ENCODE data around the gene MPDZ. TPM values are rescaled to one million over a fixed set of nuclear protein-coding genes. Genes with fewer than 3 reads are reported as not detected.

The MPDZ gene
- total RNA-seq, 1 experiment from 2014 or later, result 0.12 TPM

DNA sequence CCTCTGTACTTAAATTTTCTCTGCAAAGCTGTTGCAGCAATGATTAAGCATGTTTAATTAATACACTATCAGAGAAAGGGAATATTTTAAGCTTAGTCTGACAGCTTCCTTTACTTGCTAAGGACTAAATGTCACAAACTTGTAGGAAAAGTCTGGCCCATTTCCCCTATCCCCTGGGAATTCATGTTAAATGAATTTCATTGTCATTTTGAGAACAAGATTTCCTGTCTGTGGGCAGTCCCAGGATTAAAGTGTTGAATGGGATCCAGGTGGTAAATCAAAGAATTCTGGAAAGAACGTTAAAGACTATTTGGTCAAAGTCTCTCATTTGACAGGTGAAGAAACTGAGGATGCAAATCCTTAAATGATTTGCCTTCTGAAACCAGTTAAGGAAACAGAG is 214.8 kb downstream of the MPDZ start (continued):
- TF ChIP-seq CEBPB (IDR thresholded peaks at IDR 0.05; ENCODE audit: low read depth) (no peak), EZH2phosphoT487 (IDR thresholded peaks at IDR 0.05; ENCODE audit: borderline replicate concordance) (no peak), SP1 (IDR thresholded peaks at IDR 0.05; ENCODE audit: low read depth) (no peak), SIN3A (IDR thresholded peaks at IDR 0.05; ENCODE audit: low read depth) (no peak), SRF (IDR thresholded peaks at IDR 0.05; ENCODE audit: low read depth) (no peak), FOSL1 (IDR thresholded peaks at IDR 0.05; ENCODE audit: low read depth) (no peak), ZFX (IDR thresholded peaks at IDR 0.05) (no peak)

GRCh38 chr9:13063880-13064459 is 215.5 kb downstream of the MPDZ start:
- ChIA-PET POLR2A (no interaction called here), CTCF (no interaction called here), RAD21 (ENCODE audit: low non-redundant PET in 1 of 2, low total read pairs in 2 of 2, uncharacterized antibody in 2 of 2, unreplicated experiment in 2 of 2) (no interaction called here)
- Histone ChIP-seq H4K20me1 (ENCODE audit: insufficient read depth) (no peaks in the 10 kb centered on the region), H3K36me3 (ENCODE audit: control insufficient read depth in 1 of 2, insufficient read depth in 2 of 2, low read length in 2 of 2) (no peaks in the 10 kb centered on the region), H3K9me3 (ENCODE audit: control insufficient read depth in 1 of 2, insufficient read depth in 1 of 2, low read depth in 1 of 2, low read length in 2 of 2) (no peaks in the 10 kb centered on the region), H3K79me2 (ENCODE audit: insufficient read depth, low read length) (no peaks in the 10 kb centered on the region), H3K9me2 (ENCODE audit: insufficient read depth) (no peaks in the 10 kb centered on the region), H3K4me3 (replicated peaks in 1 of 2; ENCODE audit: low read depth in 1 of 2, low read length in 2 of 2) (no peak overlapping the region), H3K4me2 (ENCODE audit: low read length) (no peak overlapping the region), H3K9ac (ENCODE audit: low read length) (no peak overlapping the region), H2AFZ (ENCODE audit: low read depth, low read length, poor library complexity, severe bottlenecking) (no peak overlapping the region), H3K27me3 (ENCODE audit: insufficient read depth, low read length) (peaks cover 11% of the 10 kb centered on the region; the same call in 1 of the 2 replicates), H3K27ac (ENCODE audit: low read depth, low read length) (no peak overlapping the region), H3K4me1 (ENCODE audit: control insufficient read depth in 1 of 2, insufficient read depth in 2 of 2, low read length in 2 of 2) (no peaks in the 10 kb centered on the region)
- no peak for ATAC-seq
- BruUV-seq (replicated peaks), result no TSS peak
- TF ChIP-seq ZFX (IDR thresholded peaks at IDR 0.05), result no peak
- DNase-seq (ENCODE audit: low read depth, low spot score), result no peak
- intact Hi-C loops (cut with micrococcal nuclease), result no loop called here

- ChIA-PET POLR2A (interaction anchor here (0.6 kb wide), 1 partner anchor 1285 kb away, joined by 3 read pairs; no protein-coding TSS in a partner anchor), CTCF (interaction anchor here (1.4 kb wide), 1 partner anchor 24 kb away, joined by 4 read pairs; no protein-coding TSS in a partner anchor)
Measured at GRCh38 chr9:13061390-13061789, 218.1 kb downstream of the MPDZ start.

More at GRCh38 chr9:13061390-13061789, 218.1 kb downstream of the MPDZ start:
- peaks cover 11% of the 10 kb centered on the region; the same call in 1 of the 2 replicates for H3K27me3 ChIP-seq (ENCODE audit: insufficient read depth, low read length)
- ATAC-seq (no peak), DNase-seq (ENCODE audit: low read depth, low spot score) (no peak)
- H3K9me2 ChIP-seq (ENCODE audit: insufficient read depth), result no peaks in the 10 kb centered on the region
- no peaks in the 10 kb centered on the region for H4K20me1 ChIP-seq (ENCODE audit: insufficient read depth)
- no peak overlapping the region for H3K4me3 ChIP-seq (replicated peaks in 1 of 2; ENCODE audit: low read depth in 1 of 2, low read length in 2 of 2)
- H3K4me2 ChIP-seq (ENCODE audit: low read length), result no peak overlapping the region
- H3K79me2 ChIP-seq (ENCODE audit: insufficient read depth, low read length), result no peaks in the 10 kb centered on the region
- TF ChIP-seq, protein P1, sequence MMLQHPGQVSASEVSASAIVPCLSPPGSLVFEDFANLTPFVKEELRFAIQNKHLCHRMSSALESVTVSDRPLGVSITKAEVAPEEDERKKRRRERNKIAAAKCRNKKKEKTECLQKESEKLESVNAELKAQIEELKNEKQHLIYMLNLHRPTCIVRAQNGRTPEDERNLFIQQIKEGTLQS (IDR thresholded peaks at IDR 0.05), result no peak
- no peak for TF ChIP-seq POLR2AphosphoS5 (IDR thresholded peaks at IDR 0.05; ENCODE audit: low read depth, low read length)
- no peak for TF ChIP-seq FOSL1 (IDR thresholded peaks at IDR 0.05; ENCODE audit: low read depth)
- TF ChIP-seq CBX3 (IDR thresholded peaks at IDR 0.05; ENCODE audit: low read depth), result no peak
- no peak for TF ChIP-seq SRF (IDR thresholded peaks at IDR 0.05; ENCODE audit: low read depth)
- TF ChIP-seq REST (IDR thresholded peaks at IDR 0.05; ENCODE audit: low read depth), result no peak
- TF ChIP-seq SP1 (IDR thresholded peaks at IDR 0.05; ENCODE audit: low read depth), result no peak
- TF ChIP-seq ZFX (IDR thresholded peaks at IDR 0.05), result no peak
- no TSS peak for BruUV-seq (replicated peaks)
- no peak overlapping the region for H2AFZ ChIP-seq (ENCODE audit: low read depth, low read length, poor library complexity, severe bottlenecking)
- no peaks in the 10 kb centered on the region for H3K4me1 ChIP-seq (ENCODE audit: control insufficient read depth in 1 of 2, insufficient read depth in 2 of 2, low read length in 2 of 2)
- RAD21 ChIA-PET (ENCODE audit: low non-redundant PET in 1 of 2, low total read pairs in 2 of 2, uncharacterized antibody in 2 of 2, unreplicated experiment in 2 of 2), result no interaction called here
- H3K9ac ChIP-seq (ENCODE audit: low read length), result no peak overlapping the region
- intact Hi-C loops (cut with micrococcal nuclease), result no loop called here
- H3K27ac ChIP-seq (ENCODE audit: low read depth, low read length), result no peak overlapping the region
- no peaks in the 10 kb centered on the region for H3K9me3 ChIP-seq (ENCODE audit: control insufficient read depth in 1 of 2, insufficient read depth in 1 of 2, low read depth in 1 of 2, low read length in 2 of 2)
- H3K36me3 ChIP-seq (ENCODE audit: control insufficient read depth in 1 of 2, insufficient read depth in 2 of 2, low read length in 2 of 2), result no peaks in the 10 kb centered on the region

Data from HCT116 (cell line).